IPS DF 6.9 (cell line): ENCODE measurements around the gene NTRK3.

Experiments
- DNase-seq: peaks from one replicate; pipeline ENCODE4 v3.0.0-alpha.2; 2013; ENCODE audit warnings: low read depth, low spot score
- H3K27ac ChIP-seq: one replicate; pipeline ENCODE4 v1.5.1; 2013; ENCODE audit warnings: low read length, control low read depth
- H3K27me3 ChIP-seq: 2 replicates; pipeline ENCODE4 v1.6.1; 2013; ENCODE audit warnings: mild to moderate bottlenecking, low read length; ENCODE audit not compliant: control insufficient read depth, insufficient read depth
- H3K36me3 ChIP-seq: 2 replicates; pipeline ENCODE4 v1.6.1; 2013; ENCODE audit warnings: low read length; ENCODE audit not compliant: control insufficient read depth, insufficient read depth
- H3K4me1 ChIP-seq: 2 replicates; pipeline ENCODE4 v1.6.1; 2013; ENCODE audit warnings: low read length; ENCODE audit not compliant: control insufficient read depth, insufficient read depth
- H3K4me3 ChIP-seq: 2 replicates; pipeline ENCODE4 v1.5.1; 2013; ENCODE audit warnings: mild to moderate bottlenecking, low read length
- H3K9me3 ChIP-seq: 2 replicates; pipeline ENCODE4 v1.6.1; 2013; ENCODE audit warnings: low read length, inconsistent platforms; ENCODE audit not compliant: control insufficient read depth, insufficient read depth
- WGBS: extraction: QIAGEN DNeasy Blood & Tissue Kit; methylation state at CpG from one replicate; pipeline ENCODE4 v1.1.7; 2013; ENCODE audit warnings: mixed read lengths, missing lambda C conversion rate; ENCODE audit not compliant: insufficient read length, insufficient coverage; 5-methylcytosine and 5-hydroxymethylcytosine counted together

NTRK3 gene

GRCh38 chr15:88258093-88258641 is 1.6 kb upstream of the NTRK3 start:
- WGBS, result no CpG with 5 or more reads among the region's 17 CpGs
- Histone ChIP-seq H3K4me1 (0 out of 2 replicates have a peak, but pooled peaks cover 1% of the 10 kb centered on the region), H3K27me3 (peaks cover 22% of the 10 kb centered on the region), H3K27ac (no peak overlapping the region), H3K9me3 (no peaks in the 10 kb centered on the region), H3K36me3 (no peaks in the 10 kb centered on the region), H3K4me3 (peak overlapping the region; percentile 79; the same call in 1 of the 2 replicates)
- DNase-seq, result peak; percentile 74

DNA sequence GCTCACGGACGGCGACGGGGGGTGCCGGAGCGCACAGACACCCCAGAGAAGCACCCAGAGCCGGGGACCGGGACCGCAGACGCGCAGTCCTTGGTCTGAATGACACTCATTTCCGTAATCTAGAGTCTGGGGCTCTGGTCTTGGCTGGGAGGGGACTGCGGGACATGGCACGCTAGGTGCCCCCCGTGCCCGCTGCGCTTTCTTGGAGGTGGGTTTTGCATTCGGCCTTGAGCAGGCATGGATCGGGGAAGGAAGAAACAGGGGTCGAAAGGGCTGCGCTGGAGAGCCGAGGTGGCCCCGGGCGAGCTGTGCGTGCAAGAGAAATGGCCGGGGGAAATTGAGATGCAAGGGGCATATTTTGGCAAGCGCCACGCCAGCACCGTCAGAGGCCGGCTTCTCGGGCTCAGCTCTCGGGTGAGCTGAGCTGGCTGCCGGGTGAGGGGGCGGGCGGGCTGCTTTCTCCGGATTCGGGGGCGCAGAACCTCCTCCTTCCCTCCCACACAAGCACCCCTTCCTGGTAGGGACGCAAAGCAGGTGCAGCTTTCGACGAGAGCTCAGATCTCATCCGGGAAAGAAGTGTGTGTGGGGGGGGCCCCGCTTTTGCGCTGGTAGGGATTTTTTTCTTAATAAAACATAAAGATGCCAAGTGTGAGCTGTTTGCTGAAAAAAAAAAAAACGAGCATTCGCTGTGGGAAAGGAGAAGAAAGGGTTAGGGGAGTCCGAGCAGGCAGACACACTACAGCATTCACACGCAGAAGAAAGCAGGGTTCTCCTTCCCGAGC is 963 bp upstream of the NTRK3 start:
- Histone ChIP-seq H3K4me1 (0 out of 2 replicates have a peak, but pooled peaks cover 1% of the 10 kb centered on the region), H3K27ac (no peak overlapping the region), H3K36me3 (no peaks in the 10 kb centered on the region), H3K9me3 (no peaks in the 10 kb centered on the region), H3K4me3 (peak overlapping the region; percentile 79), H3K27me3 (peaks cover 26% of the 10 kb centered on the region)
- no CpG with 5 or more reads among the region's 49 CpGs for WGBS
- DNase-seq, result no peak

DNA sequence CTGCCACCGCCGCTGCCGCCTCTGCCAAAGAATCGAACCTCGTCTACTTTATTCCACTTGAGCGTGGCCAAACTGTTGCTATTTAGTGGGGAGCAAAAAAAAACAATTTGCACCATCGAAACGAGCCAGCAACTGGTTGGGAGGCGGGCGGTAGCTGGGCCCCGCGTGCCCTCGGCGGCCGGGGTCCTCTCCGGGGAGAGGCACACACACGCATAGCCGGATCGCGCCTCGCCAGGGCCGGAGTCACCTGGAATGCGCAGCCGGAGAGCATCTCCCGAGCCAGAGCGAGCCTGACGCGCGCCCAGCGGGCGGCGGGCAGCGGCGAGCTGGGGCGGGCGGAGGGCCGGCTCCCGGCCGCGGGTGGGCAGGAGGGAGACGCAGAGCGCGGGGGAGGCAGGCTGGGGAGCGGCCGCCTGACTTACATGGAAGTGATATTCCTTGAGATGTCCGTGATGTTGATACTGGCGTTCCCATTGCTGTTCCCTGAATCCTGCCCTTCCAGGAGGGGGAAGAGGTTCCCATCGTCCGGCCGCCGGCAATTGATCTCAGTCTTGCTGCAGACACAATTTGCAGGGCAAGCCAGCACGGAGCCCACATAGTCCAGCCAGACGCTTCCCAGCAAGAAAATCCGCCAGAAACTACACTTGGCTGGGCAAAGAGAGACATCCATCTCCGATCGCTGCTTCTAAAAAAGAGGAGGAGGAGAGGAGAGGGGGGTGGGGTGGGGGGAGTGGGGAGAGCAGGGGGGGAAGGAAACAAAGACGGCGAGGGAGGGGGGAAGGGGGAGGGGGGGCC is 858 bp downstream of the NTRK3 start:
- WGBS, result no CpG with 5 or more reads among the region's 58 CpGs
- Histone ChIP-seq H3K27me3 (peaks cover 26% of the 10 kb centered on the region), H3K9me3 (no peaks in the 10 kb centered on the region), H3K4me3 (peak overlapping the region; percentile 49; the same call in 1 of the 2 replicates), H3K4me1 (no peaks in the 10 kb centered on the region), H3K27ac (no peak overlapping the region), H3K36me3 (no peaks in the 10 kb centered on the region)
- no peak for DNase-seq

DNA sequence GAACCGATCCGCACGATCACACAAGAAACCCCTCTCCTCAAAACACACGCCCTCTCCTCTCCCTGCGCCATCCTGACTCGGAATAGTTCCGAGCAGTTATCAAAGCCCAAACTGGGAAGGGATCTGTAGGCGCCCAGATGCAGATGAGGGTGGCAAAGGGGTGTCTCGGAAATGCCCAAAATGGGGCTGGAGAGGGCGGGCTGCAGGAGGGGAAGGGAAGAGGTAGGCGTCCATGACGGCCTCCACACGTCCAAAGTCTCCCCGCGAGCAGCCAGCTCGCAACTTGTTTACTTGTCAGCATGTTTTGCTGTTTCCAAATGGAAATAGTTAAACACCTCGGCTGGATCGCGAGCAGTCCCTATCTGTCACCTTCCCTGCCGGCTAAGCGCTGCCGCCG is 1.5 kb downstream of the NTRK3 start:
- no peak for DNase-seq
- no peaks in the 10 kb centered on the region for H3K36me3 ChIP-seq
- H3K4me1 ChIP-seq, result no peaks in the 10 kb centered on the region
- H3K27ac ChIP-seq, result no peak overlapping the region
- peak overlapping the region; percentile 49; the same call in 1 of the 2 replicates for H3K4me3 ChIP-seq
- H3K9me3 ChIP-seq, result no peaks in the 10 kb centered on the region
- WGBS, result no CpG with 5 or more reads among the region's 23 CpGs
- peaks cover 26% of the 10 kb centered on the region for H3K27me3 ChIP-seq

DNA sequence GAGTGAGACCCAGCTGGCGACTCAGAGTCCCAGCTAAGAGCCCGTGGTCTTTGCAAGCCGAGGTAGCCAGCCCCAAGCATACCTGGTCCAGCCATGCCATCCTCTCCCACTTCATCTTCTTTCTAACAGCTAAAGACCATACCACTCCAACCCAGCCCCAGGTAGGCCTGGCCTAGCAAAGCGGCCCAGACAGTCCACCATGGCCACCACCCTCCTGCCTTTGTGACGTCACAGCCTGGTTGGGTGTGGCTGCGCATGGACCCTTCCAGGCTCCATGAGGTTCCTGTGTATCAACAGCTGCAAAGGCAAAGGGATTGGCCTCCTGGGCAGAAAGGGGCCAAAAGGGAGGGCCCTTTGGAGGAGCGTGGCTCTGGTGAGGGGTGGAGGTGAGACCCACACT is 4.1 kb downstream of the NTRK3 start:
- no CpG with 5 or more reads among the region's 7 CpGs for WGBS
- no peak for DNase-seq
- no peak overlapping the region for H3K27ac ChIP-seq
- H3K36me3 ChIP-seq, result no peaks in the 10 kb centered on the region
- no peaks in the 10 kb centered on the region for H3K9me3 ChIP-seq
- H3K4me3 ChIP-seq, result no peak overlapping the region
- peaks cover 26% of the 10 kb centered on the region for H3K27me3 ChIP-seq
- no peaks in the 10 kb centered on the region for H3K4me1 ChIP-seq

- Histone ChIP-seq H3K27ac (no peak overlapping the region), H3K36me3 (no peaks in the 10 kb centered on the region), H3K27me3 (peaks cover 25% of the 10 kb centered on the region), H3K4me3 (no peak overlapping the region), H3K9me3 (no peaks in the 10 kb centered on the region), H3K4me1 (no peaks in the 10 kb centered on the region; the same call in 1 of the 2 replicates)
- no peak for DNase-seq
- no CpG with 5 or more reads among the region's 1 CpG for WGBS
Measured at GRCh38 chr15:88250826-88251225, 5.7 kb downstream of the NTRK3 start.

- H3K4me3 ChIP-seq, result no peak overlapping the region
- no peak overlapping the region for H3K27ac ChIP-seq
- WGBS, result no CpG with 5 or more reads among the region's 6 CpGs
- H3K36me3 ChIP-seq, result no peaks in the 10 kb centered on the region
- H3K9me3 ChIP-seq, result no peaks in the 10 kb centered on the region
- no peaks in the 10 kb centered on the region; the same call in 1 of the 2 replicates for H3K4me1 ChIP-seq
- DNase-seq, result no peak
- peaks cover 12% of the 10 kb centered on the region; the same call in 1 of the 2 replicates for H3K27me3 ChIP-seq
Measured at GRCh38 chr15:88249220-88249619, 7.3 kb downstream of the NTRK3 start.

DNA sequence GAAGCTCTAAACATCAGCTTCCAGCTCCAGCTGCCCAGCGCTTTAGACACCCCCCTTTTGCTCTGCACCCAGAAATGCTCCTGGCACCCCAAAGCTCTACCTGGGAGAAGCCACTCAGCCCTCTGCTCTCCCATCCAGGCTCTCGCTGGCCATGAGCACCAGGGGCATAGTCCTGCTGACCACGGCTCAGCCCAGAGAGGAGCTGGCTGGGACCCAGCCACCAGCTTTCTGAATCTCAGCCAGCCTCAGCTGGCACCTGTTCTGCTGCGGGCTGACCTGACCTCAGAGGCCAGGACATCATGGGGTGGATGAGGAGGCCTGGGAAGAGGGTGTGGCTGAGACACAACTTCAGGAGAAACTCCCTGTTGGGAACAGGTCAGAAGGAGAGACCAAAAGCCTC is 8.6 kb downstream of the NTRK3 start:
- Histone ChIP-seq H3K36me3 (no peaks in the 10 kb centered on the region), H3K27ac (no peak overlapping the region), H3K4me3 (no peak overlapping the region), H3K27me3 (0 out of 2 replicates have a peak, but pooled peaks cover 3% of the 10 kb centered on the region), H3K4me1 (no peaks in the 10 kb centered on the region; the same call in 1 of the 2 replicates), H3K9me3 (no peaks in the 10 kb centered on the region)
- WGBS, result no CpG with 5 or more reads among the region's 4 CpGs
- DNase-seq, result no peak

- Histone ChIP-seq H3K36me3 (no peaks in the 10 kb centered on the region), H3K4me3 (no peak overlapping the region), H3K27ac (no peak overlapping the region), H3K9me3 (no peaks in the 10 kb centered on the region), H3K4me1 (peaks cover 2% of the 10 kb centered on the region; the same call in 1 of the 2 replicates), H3K27me3 (no peaks in the 10 kb centered on the region)
- no CpG with 5 or more reads among the region's 27 CpGs for WGBS
- DNase-seq, result peak; percentile 73
Measured at GRCh38 chr15:88246666-88247446, 9.7 kb downstream of the NTRK3 start.

- Histone ChIP-seq H3K36me3 (no peaks in the 10 kb centered on the region), H3K9me3 (no peaks in the 10 kb centered on the region), H3K27me3 (no peaks in the 10 kb centered on the region), H3K4me3 (no peak overlapping the region), H3K27ac (no peak overlapping the region), H3K4me1 (peaks cover 3% of the 10 kb centered on the region)
- DNase-seq, result no peak
- no CpG with 5 or more reads among the region's 7 CpGs for WGBS
Measured at GRCh38 chr15:88246081-88246480, 10.5 kb downstream of the NTRK3 start.
